ENCODE results near the gene ZMIZ1.

Gene ZMIZ1

DNA sequence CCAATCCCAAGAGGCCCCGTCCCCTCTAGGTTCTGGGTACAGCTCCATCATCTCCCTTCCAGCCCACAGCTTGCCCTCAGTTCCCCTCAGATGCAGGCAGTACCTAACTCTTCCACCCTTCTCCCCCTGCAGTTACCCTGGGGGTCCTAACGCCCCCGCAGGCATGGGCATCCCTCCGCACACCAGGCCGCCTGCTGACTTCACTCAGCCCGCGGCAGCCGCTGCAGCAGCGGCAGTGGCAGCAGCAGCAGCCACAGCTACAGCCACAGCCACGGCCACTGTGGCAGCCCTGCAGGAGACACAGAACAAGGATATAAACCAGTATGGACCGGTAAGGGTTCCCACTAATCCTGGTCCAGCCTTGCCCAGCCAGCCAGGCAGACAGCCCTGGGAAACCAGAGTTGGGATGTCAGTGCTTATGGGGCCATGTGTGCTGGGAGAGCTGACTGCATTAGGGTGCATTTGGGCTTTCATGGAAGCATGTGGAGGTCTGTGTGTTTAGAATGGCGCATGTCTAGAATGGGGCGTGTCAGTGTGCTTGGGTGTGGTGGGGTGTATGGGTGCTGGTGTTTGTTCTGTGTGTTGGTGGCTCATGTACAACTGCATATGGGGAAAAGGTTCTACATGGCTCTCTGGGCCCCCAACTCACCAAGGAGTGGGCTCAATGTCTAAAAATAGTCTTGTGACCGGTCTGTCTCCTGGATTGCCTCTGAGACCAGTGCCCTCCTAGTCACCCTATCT lies 223.4 kb downstream of the ZMIZ1 start:
- DNase-seq (ENCODE audit: low spot score): no peak

DNA sequence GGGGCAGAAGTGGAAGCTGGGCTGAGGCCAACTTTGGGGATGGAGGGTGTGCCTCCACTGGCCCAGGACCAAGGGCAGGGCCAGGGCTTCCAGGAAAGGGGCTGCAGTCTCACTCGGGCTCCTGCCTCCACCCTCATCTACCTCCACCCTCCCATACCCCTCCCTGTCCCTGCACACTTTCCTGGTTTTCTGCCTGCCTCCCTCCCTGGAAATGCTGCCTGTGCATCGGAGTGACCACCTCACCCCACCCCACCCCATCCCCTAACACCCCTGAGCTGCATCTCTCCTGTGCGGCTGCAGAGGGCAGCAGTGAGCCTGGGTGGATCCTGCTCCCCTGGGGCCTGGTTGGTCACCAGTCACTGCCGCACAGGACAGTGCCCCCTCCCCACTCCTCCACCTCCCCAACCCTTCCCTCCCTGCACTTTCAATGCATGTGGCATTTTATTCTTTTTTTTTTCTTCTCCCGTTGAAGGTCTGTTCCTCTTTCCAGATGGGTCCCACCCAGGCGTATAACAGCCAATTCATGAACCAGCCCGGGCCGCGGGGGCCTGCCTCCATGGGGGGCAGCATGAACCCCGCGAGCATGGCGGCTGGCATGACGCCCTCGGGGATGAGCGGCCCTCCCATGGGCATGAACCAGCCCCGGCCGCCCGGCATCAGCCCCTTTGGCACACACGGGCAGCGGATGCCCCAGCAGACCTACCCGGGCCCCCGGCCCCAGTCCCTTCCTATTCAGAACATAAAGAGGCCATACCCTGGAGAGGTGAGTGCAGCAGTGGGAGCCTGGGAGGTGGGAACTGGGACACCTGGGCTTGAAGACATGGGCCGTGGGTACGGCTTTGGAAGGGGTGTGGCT lies 224.4 kb downstream of the ZMIZ1 start:
- peak; percentile 63 for DNase-seq (ENCODE audit: low spot score)

DNA sequence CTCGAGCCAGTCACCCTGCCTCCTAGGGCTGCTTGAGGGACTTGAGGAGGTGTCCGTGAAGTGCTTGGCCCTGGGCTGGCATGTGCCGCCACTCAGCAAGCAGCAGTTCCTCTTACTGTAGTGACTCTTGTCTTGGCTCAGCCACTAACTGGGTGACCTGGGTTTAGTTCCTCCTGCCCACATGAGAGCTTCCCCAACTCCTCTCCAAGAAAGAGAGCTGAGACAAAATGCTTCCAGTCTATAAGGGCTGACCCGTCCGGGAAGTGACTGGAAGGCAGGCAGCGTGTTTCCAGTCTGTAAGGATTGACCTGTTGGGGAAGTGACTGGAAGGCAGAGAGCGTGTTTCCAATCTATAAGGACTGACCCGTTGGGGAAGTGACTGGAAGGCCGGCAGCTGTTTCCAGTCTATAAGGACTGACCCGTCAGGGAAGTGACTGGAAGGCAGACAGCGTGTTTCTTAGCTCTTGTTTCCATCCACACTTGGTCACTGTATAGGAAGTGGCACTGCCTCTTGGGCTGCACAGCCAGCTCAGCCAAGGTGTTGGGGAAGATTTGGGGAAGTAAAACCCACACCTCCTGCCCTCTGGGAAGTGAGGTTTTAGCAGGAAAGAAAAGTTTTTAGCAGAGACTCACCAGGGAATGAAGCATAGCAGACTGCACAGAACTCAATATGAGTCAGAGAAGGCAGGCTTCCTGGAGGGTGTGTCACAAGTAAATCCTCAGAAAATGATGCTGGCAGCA lies 225.2 kb downstream of the ZMIZ1 start:
- DNase-seq (ENCODE audit: low spot score): peak; percentile 61

- no peak for DNase-seq (ENCODE audit: low spot score)
Observed at GRCh38 chr10:79295563-79295962, 226.8 kb downstream of the ZMIZ1 start.

- DNase-seq (ENCODE audit: low spot score): no peak
Observed at GRCh38 chr10:79296431-79296830, 227.7 kb downstream of the ZMIZ1 start.

GRCh38 chr10:79298403-79299244 lies 229.9 kb downstream of the ZMIZ1 start:
- peak; percentile 96 for DNase-seq (ENCODE audit: low spot score)

GRCh38 chr10:79299397-79300241 lies 230.9 kb downstream of the ZMIZ1 start:
- peak; percentile 94 for DNase-seq (ENCODE audit: low spot score)

DNA sequence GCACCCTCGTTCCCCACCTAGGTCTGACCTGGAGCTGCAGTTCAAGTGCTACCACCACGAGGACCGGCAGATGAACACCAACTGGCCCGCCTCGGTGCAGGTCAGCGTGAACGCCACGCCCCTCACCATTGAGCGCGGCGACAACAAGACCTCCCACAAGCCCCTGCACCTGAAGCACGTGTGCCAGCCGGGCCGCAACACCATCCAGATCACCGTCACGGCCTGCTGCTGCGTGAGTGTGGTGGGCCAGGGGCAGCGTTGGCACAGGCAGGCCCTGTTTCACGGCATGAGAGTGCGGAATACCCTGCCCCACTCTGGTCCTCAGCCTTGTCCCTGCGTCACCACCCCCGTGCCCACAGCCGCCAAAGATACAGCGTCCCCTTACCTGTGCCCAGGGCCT lies 231.9 kb downstream of the ZMIZ1 start:
- no peak for DNase-seq (ENCODE audit: low spot score)

- no peak for DNase-seq (ENCODE audit: low spot score)
Observed at GRCh38 chr10:79301754-79302530, 233.2 kb downstream of the ZMIZ1 start.

- no peak for DNase-seq (ENCODE audit: low spot score)
Observed at GRCh38 chr10:79303631-79304478, 235.1 kb downstream of the ZMIZ1 start.

GRCh38 chr10:79304479-79305087 lies 235.8 kb downstream of the ZMIZ1 start:
- DNase-seq (ENCODE audit: low spot score): no peak

DNA sequence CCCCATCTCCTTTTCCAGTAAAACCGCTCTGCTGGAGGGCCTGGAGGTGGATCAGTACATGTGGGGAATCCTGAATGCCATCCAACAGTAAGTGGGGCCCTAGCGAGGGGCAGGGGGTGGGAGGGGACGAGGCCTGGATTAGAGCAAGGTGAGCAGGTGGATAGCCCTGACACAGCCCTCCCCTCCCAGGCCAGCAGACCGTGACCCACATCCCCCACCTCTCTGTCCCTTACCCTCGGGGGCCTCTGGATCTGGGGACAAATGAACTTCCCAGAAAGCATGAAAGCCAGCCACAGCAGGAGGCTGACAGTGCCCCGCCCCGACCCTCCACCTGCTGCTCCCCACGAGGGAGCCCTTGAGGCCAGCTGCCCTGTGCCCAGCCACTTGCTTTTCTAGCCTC lies 236.7 kb downstream of the ZMIZ1 start:
- DNase-seq (ENCODE audit: low spot score): no peak

- no peak for DNase-seq (ENCODE audit: low spot score)
Observed at GRCh38 chr10:79305988-79306387, 237.2 kb downstream of the ZMIZ1 start.

DNA sequence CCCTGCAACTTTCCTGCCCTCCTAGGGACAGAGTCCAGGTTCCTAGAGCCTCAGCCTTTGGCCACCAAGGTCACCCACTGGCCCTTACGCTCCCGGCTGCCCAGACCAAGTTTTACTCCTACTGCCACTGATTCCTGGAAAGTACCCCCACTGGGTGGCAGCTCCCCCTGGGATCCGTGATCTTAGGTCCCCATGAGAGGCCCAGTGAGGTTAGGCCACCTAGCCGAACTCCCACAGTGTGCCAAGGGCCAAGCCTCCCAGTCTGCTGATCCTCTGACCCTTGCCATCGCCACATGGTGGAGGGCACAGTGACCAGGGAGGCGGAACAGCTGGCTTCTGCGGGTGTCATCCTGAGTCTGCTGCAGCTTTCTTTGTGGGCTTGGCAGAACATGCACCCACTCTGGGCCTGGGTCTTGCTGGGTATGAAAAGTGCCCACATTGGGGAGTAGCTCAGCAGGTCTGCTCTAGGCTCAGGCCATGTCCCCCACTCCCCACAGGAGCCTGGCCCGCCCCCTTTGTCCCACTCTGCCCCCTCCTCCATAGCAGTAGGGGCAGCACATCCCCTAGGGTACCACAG lies 238.0 kb downstream of the ZMIZ1 start:
- DNase-seq (ENCODE audit: low spot score): no peak

GRCh38 chr10:79308016-79308415 lies 239.2 kb downstream of the ZMIZ1 start:
- no peak for DNase-seq (ENCODE audit: low spot score)

GRCh38 chr10:79308969-79309665 lies 240.4 kb downstream of the ZMIZ1 start:
- DNase-seq (ENCODE audit: low spot score): no peak

- DNase-seq (ENCODE audit: low spot score): no peak
Observed at GRCh38 chr10:79310200-79310865, 241.6 kb downstream of the ZMIZ1 start.
